BJ (cell line): ENCODE results near the gene LINGO3. TPM values are rescaled to one million over a fixed set of nuclear protein-coding genes. Genes with fewer than 3 reads are reported as not detected.

ENCODE experiments used
- CTCF ChIA-PET: fragments of 350-600 bp; formaldehyde crosslinking; extraction: SDS; loops from one replicate; lab custom pipeline; 2021; ENCODE audit warnings: antibody characterized with exemption, inconsistent platforms; lab: Yijun Ruan, JAX
- POLR2A ChIA-PET: fragments of 300-600 bp; sonication (Branson Sonifier 250); formaldehyde crosslinking; extraction: SDS; loops from one replicate; lab custom pipeline; 2021; ENCODE audit warnings: antibody characterized with exemption; lab: Charles Lee
- DNase-seq: peaks from one replicate; pipeline ENCODE4 v3.0.0-alpha.2; 2011; ENCODE audit warnings: low read depth
- H3K27me3 ChIP-seq: 2 replicates; pipeline ENCODE4 v1.6.0; 2011; ENCODE audit warnings: low read length; ENCODE audit not compliant: control insufficient read depth, insufficient read depth
- H3K36me3 ChIP-seq: 2 replicates; pipeline ENCODE4 v1.5.1; 2011; ENCODE audit warnings: low read length; ENCODE audit not compliant: control insufficient read depth, insufficient read depth
- H3K4me3 ChIP-seq: 2 replicates; pipeline ENCODE4 v1.5.1; 2011; ENCODE audit warnings: low read depth, mild to moderate bottlenecking, control low read depth, low read length
- polyA plus RNA-seq: library from polyadenylated mRNA; depleted of rRNA; stranded (reverse); fragments of >200 nt; gene quantifications from 2 replicates; pipeline ENCODE4 v1.2.3, GENCODE V29; 2011
- TF ChIP-seq, protein P1 (sequence below): IDR thresholded peaks from 2 replicates; pipeline ENCODE4 v1.5.1; 2011; ENCODE audit warnings: low read depth, mild to moderate bottlenecking, control low read depth, inconsistent platforms, low read length, moderate library complexity; ENCODE audit not compliant: insufficient read depth

LINGO3 gene
- polyA plus RNA-seq, 1 experiment, result not detected

DNA sequence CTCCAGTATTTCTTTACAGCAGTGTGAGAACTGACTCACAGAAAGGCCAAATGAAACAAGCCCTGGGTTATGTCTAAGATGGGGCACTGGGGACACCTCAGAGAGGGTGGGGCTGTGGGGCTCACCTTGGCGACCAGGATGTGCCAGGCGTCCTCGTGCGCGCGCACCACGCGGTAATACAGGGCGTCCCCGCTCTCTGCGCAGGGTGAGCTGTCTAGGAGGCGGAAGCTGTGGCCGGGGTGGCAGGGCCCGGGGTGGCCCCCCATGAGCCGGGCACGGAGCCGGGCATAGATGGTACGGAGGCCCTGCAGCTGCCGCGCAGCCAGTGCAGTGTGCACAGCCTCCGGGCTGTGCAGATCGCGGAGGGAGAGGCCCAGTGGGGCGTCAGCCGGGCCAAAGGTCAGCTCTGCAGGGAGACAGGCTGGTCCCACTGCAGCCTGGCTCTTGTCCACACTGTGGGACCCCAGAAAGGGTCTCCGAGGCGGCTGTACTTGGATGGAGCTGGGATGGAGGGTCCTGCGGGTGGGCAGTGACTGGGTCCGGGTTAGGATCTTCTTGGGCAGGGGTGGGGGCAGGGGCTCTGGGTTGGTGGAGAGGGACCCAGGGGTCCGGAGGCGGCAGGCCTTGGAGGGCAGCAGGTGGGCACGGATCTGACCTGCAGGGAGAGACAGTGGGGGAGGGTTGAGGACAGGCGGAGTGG lies 29.3 kb downstream of the LINGO3 start:
- peaks cover 10% of the 10 kb centered on the region for H3K36me3 ChIP-seq
- no peak overlapping the region for H3K4me3 ChIP-seq
- TF ChIP-seq, protein P1, sequence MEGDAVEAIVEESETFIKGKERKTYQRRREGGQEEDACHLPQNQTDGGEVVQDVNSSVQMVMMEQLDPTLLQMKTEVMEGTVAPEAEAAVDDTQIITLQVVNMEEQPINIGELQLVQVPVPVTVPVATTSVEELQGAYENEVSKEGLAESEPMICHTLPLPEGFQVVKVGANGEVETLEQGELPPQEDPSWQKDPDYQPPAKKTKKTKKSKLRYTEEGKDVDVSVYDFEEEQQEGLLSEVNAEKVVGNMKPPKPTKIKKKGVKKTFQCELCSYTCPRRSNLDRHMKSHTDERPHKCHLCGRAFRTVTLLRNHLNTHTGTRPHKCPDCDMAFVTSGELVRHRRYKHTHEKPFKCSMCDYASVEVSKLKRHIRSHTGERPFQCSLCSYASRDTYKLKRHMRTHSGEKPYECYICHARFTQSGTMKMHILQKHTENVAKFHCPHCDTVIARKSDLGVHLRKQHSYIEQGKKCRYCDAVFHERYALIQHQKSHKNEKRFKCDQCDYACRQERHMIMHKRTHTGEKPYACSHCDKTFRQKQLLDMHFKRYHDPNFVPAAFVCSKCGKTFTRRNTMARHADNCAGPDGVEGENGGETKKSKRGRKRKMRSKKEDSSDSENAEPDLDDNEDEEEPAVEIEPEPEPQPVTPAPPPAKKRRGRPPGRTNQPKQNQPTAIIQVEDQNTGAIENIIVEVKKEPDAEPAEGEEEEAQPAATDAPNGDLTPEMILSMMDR, result no peak
- H3K27me3 ChIP-seq, result no peaks in the 10 kb centered on the region
- CTCF ChIA-PET, result no interaction called here
- no peak for DNase-seq
- POLR2A ChIA-PET, result no interaction called here

DNA sequence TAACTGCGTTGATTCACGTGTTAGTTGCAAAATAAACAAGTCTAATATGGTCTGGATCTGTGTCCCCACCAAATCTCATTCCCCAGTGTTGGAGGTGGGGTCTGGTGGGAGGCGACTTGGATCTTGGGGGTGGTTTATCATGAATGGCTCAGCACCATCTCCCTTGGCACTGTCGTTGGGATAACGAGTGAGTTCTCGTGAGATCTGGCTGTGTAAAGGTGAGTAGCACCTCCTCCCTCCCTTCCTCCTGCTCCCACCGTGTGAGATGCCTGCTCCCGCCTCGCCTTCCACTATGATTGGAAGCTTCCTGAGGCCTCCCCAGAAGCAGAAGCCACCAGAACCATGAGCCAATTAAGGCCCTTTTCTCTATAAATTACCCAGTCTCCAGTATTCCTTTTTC lies 30.8 kb downstream of the LINGO3 start:
- no peaks in the 10 kb centered on the region for H3K27me3 ChIP-seq
- TF ChIP-seq, protein P1, result no peak
- no peak overlapping the region for H3K4me3 ChIP-seq
- ChIA-PET CTCF (interaction anchor here (1.3 to 5.9 kb wide), 3 partner anchors 10 to 114 kb away, joined by 3 to 34 read pairs (median 14); no protein-coding TSS in a partner anchor), POLR2A (interaction anchor here (0.8 to 0.9 kb wide), 2 partner anchors 9 to 17 kb away, joined by 3 to 4 read pairs; no protein-coding TSS in a partner anchor)
- peaks cover 17% of the 10 kb centered on the region for H3K36me3 ChIP-seq
- DNase-seq, result no peak

DNA sequence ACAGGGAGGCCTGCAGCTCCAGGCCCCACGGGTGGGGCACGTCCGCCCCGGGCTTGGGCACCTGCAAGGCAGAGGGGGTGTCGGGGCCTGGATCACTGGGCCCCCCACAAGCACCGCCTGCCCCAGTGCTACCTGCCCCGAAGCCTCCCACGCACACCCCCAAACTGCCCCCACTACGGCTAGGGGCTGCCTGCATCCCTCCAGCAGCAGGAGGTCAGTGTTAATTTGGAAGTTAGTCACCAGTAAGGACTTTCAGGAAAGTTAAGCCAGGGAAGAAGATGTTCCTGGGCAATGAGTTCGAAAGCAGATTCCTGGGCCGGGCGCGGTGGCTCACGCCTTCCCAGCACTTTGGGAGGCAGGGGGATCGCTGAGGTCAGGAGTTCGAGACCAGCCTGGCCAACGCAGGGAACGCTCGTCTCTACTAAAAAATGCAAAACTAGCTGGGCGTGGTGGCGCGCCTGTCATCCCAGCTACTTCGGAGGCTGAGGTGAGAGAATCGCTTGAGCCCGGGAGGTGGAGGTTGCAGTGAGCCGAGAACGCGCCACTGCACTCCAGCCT lies 31.4 kb downstream of the LINGO3 start:
- CTCF ChIA-PET, result interaction anchor here (1.3 to 5.9 kb wide), 4 partner anchors 11 to 115 kb away, joined by 3 to 34 read pairs (median 14); no protein-coding TSS in a partner anchor
- peaks cover 20% of the 10 kb centered on the region for H3K36me3 ChIP-seq
- DNase-seq, result no peak

DNA sequence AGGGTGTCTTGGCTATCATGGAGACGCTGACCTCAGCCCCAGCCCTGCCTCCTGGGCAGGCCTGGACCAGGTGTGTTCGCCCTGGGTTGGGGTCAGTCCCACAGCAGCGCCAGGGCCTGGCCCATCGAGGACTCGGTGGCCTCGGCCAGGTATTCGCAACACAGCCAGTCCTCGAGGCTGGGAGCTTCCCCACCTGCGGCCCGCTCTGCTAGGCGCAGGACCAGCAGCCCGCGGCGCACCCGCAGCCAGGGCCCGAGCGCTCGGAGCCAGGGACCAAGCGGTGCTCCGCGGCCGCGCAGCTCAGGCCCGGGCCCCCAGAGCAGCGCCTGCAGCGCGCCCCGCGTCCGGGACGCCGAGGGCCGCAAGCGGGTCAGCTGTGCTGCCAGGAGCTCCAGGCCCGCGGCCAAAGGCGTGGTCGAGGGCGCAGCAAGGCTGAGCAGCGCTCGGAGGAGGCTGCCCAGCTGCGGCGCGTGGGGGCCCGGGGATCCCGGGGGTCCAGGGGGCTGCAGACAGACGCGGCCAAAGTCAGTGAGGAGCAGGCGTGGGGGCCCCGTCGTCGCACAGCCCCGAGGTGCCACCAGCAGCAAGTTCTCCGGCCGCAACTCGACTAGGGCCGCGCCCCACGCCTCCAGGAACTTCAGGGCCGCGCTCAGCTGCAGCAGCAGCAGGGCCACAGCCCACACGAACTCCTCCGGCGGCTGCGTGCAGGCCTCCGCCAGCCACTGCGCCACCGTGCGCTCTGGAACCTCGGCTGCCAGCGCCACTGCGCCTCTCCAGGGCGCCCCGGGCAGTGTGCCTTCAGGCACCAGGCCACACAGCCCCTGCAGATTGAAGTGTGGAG lies 32.1 kb downstream of the LINGO3 start:
- DNase-seq, result no peak
- ChIA-PET CTCF (interaction anchor here (0.5 to 5.9 kb wide), 11 partner anchors 12 to 361 kb away, joined by 3 to 34 read pairs (median 5); partner anchors contain the start of gene PLEKHJ1), POLR2A (no interaction called here)
- TF ChIP-seq, protein P1, result no peak
- Histone ChIP-seq H3K36me3 (peaks cover 22% of the 10 kb centered on the region), H3K4me3 (no peak overlapping the region), H3K27me3 (no peaks in the 10 kb centered on the region)

More for the DNA sequence above, 31.4 kb downstream of the LINGO3 start:
- H3K27me3 ChIP-seq, result no peaks in the 10 kb centered on the region
- no peak overlapping the region for H3K4me3 ChIP-seq
- TF ChIP-seq, protein P1, result no peak
- POLR2A ChIA-PET, result interaction anchor here (0.8 kb wide), 1 partner anchor 18 kb away, joined by 3 read pairs; no protein-coding TSS in a partner anchor
